HS-5 (cell line): ENCODE data around the gene EMP3.
"Not testable (repeated sequence)": the region's sequence is repeated elsewhere in the genome, so short reads cannot be mapped to it uniquely, and the experiment has no call there.

ENCODE experiments used
- DNase-seq: peaks from one replicate; pipeline ENCODE4 v3.0.0-alpha.2; 2012; ENCODE audit warnings: low read depth

The EMP3 gene

DNA sequence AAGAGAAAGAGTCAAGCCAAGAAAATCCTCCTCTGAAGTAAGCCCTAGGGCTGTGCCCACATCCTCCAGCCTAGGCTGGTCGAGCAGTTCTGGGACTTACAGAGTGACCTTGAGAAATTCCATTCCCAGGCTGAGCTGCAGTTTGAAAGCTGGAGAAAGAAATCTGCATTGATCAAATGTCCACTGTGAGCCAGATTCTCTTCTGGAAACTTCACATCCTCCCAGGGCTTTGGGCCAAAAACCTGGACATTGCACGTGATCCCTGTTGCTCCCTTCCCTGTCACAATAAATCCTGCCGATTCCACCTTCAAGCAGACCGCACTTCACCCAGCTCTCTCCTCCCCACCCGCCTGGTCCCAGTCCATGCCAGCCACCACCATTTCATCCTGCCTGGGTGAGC lies 22.7 kb downstream of the EMP3 start:
- no peak for DNase-seq

DNA sequence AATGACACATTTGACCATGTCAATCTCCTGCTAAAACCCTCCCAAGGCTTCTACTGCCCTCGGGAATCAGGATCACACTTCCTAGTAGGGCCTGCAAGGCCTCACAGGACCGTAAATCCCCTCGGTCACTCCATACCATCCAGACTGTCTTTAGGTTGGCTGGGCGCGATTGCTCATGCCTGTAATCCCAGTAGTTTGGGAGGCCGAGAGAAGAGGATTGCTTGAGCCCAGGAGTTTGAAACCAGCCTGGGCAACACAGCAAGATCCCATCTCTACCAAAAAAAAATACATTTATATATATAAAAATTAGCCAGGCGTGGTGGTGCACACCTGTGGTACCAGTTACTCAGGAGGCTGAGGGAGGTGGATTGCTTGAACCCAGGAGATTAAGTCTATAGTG lies 23.4 kb downstream of the EMP3 start:
- DNase-seq = no peak

- no peak for DNase-seq
Measured at GRCh38 chr19:48350856-48351255, 25.5 kb downstream of the EMP3 start.

DNA sequence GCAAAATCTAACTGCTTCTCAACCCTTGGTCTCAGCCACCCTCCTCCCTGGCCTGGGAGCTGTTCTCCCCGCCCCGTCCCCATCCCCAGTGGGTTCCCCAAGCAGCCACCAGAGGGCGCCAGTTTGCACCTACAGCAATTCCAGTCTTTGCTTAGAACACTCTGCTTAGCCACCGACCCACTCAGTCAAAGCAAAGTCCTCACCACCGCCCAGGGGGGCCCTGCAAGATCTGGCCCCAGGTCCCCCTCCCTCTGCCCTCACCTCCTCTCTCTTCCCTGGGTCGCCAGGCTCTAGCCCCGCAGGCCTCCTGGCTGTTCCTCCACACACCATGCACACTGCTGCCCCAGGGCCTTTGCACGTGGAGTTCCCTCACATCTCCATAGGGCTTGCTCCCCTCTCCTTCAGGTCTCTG lies 26.0 kb downstream of the EMP3 start:
- no peak for DNase-seq

DNA sequence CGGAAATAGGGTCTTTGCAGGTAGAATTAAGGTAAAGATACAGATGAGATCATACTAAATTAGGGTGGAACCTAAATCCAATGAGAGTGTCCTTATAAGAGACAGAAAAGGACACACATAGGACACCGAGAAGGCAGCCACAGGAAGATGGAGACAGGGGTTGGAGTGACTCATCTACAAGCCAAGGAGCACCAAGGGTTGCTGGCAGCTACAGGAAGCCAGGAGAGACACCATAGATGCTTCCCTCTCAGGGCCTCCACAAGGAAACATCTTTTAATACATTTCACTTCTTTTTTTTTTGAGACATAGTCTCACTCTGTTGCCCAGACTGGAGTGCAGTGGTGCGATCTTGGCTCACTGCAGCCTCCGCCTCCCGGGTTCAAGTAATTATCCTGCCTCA lies 28.3 kb downstream of the EMP3 start:
- no peak for DNase-seq

DNA sequence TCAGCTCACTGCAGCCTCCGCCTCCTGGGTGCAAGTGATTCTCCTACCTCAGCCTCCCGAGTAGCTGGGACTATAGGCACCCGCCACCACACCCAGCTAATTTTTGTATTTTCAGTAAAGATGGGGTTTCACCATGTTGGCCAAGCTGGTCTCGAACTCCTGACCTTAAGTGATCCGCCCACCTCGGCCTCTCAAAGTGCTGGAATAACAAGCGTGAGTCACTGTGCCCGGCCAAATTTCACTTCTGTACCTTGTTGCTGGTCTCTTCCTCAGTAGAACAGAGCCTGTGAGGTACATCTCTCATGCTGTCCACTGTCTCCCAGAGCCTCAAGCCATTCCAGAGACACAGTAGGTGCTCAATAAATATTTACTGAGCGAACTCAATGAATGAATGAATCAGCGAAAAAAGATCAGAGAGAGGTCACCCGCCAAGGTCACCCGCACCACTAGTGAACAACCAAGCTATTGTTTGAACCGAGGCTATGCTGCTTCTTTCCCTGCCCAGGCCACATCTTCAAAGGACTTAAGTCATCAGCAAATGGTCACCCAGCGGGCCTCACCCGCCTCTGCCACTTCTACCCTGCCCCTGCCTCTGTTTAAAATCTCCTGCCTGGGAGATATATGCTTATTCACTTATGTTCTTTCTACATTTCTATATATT lies 29.1 kb downstream of the EMP3 start:
- no peak for DNase-seq

DNA sequence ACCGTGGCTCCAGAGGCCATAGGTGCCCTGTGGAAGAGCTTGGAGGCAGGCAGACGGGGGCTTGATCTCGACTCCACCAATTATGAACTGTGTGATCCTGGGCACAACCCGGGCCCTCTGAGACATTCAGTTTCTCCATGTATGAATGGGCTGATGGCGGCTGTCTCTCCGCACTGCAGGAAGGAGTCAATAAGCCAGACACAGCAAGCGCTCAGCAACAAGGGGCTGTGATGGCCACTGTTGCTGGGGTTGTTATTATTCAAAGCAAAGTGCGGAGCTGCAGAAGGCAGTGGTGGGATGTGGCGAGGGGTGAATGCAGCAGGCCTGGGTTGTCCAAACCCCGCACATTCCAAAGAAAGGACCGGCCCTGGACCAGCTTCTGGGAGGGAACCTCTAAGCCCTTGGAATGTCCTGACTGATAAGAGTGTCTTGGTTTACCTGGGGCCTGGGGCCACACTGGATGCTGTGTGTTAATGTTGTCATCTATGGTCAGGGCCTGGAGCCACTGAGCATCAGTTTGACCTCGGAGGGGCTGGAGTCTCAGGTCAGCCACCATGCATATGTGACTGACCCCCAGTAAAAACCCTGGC lies 30.1 kb downstream of the EMP3 start:
- DNase-seq = no peak

GRCh38 chr19:48359123-48359522 lies 33.8 kb downstream of the EMP3 start:
- no peak for DNase-seq

DNA sequence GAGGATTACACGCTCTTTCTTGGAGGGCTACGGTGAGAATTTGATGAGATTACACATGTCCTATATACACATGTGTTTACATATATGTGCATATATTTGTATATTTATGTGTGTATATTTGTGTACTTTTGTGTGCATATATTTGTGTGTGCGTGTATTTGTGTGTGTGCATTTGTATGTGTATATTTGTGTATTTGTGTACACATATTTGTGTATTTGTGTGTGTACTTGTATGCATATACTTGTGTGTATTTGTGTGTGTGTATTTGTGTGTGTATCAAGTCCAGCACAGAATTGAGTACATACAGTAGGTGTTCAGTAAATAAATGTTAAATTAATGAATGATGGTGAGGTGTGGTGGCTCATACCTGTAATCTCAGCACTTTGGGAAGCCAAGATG lies 36.6 kb downstream of the EMP3 start:
- DNase-seq = no peak

DNA sequence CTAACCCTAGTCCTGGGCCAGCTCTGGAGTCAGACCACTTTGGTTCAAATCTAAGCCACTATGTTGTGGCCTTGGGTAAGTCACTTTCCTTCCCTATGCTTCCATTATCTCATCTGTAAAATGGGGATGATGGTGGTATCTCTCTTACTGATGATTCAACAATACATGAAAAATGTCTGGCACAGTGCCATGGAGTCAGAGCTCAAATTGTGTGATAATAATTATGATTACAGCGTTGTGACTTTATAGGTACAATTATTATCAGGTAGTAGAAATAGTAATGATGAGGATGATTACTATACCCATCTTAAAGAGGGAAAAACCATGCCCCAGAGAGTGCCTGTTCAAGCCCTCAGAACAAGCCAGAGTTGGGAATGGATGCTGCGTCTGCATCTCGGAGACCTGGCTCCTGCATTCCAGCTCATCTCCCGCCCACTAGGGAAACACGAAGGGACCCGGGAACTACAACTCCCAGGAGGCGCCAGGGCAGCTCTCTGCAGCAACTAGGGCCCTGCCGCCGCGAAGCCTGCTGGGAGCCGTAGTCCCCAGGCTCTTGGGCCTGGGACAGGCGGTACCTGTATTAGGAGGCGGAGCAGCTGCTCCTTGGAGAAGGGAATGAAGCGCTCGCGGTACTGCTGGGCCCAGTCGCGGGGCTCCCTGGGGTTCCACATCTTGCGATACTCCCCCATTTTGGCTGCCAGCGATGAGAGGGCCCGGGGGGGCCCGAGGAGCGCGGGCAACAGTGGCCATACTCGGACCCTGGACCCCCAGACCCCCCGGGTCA lies 37.6 kb downstream of the EMP3 start:
- DNase-seq = peak; percentile 84

GRCh38 chr19:48363500-48363809 lies 38.1 kb downstream of the EMP3 start:
- no peak for DNase-seq

DNA sequence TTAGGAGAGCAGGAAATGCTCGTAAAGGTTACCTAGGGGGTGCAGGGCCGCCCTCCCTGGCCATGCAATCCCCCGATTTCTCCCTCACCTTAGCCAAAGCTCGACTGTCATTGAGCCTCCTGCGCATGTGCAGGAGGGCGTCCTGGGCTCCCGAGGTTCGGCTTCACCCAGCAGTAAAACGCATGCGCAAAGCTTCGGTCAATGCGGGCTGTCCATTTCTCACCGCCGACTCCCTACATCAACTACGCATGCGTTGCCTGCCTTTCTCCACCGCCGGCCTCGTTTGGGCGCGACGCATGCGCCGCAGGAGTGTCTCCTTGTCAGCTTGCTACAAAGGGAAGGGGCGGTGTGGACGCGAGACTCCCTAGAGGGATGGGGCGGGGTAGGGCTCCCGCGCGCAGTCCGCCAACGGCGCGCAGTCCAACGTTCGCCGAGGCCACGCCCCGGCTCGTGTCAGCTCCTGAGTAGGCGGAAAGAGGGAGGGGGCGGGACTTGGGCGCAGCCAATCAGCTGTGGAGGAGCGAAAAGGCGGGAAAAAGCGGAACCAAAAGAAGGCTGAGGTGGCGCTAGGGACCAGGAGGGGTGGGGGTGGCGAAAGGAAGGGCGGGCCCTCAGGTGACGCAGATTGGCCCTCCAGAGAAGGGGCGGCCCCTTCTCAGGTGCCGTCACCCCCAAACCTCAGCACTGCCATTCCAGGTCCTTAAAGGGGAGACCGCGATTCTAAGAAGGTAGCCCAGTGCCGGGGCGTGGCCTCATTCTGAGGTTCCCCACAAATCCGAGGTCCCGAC lies 38.7 kb downstream of the EMP3 start, which contains the start of the genes SYNGR4 and TMEM143:
Gene SYNGR4, plus strand, starts transcription at position 558 of the 788 bp plus-strand sequence. CDS start 1,476 bp downstream, outside the sequence.
Gene TMEM143, minus strand, starts transcription at position 131 of the 788 bp plus-strand sequence. Its CDS starts 20 bp downstream, at position 111.
- peak; percentile 98 for DNase-seq

- DNase-seq = no peak
Measured at GRCh38 chr19:48364598-48365348, 39.4 kb downstream of the EMP3 start.

GRCh38 chr19:48365602-48366001 lies 40.2 kb downstream of the EMP3 start:
- no peak for DNase-seq

DNA sequence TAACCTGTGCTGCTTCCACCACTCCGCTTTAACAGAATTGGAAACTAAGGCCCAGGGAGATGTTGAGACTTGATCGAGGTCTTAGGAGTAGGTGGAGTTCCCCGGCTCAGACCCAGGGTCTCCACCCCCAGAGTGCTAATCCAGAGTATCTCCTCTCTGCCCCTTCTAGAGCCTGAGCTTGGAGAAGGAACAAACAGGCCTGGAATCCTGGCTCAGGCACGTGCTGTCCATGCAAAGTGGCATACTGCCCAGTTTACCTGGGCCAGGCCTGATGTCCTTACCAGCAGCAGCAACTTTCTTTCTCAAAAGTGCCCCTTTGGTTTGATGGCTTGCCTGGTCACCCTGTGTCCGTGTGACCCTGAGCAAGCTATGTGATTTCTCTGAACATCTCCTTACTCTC lies 42.5 kb downstream of the EMP3 start:
- no peak for DNase-seq

DNA sequence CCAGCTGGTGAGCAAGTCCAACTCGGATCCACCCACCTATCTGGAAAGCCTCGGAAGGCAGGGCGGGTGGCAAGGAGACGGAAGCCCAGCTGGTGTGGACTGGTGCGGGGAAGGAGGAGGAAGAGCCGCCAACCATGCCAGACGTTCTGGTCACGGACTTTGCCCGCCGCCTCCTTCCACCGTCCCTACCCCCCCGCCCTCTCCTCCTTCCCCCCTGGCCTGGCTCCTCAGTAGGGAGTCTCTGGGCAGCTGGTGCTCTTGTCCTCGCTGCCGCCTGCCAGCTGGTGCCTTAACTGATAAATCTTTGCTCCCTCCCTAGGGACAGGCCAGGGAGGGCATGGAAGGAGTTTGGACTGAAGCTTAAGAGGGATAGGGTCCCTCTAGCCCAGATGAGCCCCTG lies 43.6 kb downstream of the EMP3 start:
- DNase-seq = no peak

DNA sequence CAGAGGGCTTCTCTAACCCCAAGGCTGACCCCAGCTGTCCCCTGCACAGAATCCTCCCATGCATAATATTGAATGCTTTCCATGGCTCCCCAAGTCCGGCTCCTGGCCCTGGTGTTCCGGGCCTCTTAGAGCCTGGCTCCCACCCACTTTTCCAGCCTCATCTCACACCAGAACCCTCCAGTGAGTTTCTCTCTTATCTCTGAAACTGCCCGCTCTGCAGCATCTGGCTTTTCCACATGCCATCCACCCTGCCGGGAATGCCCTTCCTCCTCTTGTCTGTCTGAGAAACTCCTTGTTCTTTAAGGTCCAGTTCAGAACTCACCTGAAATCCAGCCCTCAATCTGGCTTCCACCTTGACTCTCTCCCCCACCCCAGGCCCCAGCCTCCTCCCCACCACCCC lies 45.6 kb downstream of the EMP3 start:
- no peak for DNase-seq

GRCh38 chr19:48371367-48371766 lies 46.0 kb downstream of the EMP3 start:
- no peak for DNase-seq

DNA sequence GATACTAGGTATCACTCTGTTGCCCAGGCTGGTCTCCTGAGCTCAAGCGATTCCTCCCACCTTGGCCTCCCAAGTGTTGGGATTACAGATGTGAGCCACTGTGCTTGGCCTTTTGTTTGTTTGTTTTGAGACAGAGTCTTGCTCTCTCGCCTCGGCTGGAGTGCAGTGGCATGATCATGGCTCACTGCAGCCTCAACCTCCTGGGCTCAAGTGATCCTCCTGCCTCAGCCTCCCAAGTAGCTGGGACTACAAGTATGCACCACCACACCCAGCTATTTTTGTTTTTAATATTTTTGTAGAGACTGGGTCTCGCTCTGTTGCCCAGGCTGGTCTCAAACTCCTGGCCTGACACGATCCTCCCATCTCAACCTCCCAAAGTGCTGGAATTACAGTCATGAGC lies 46.4 kb downstream of the EMP3 start:
- not testable (repeated sequence) for DNase-seq

- no peak for DNase-seq
Measured at GRCh38 chr19:48372904-48373303, 47.6 kb downstream of the EMP3 start.

- DNase-seq = no peak
Measured at GRCh38 chr19:48373567-48373966, 48.2 kb downstream of the EMP3 start.

GRCh38 chr19:48378194-48378570 lies 52.8 kb downstream of the EMP3 start:
- no peak for DNase-seq
